ENCODE measurements around the gene ZSCAN5B.
"Not testable (repeated sequence)": the region's sequence is repeated elsewhere in the genome, so short reads cannot be mapped to it uniquely, and the experiment has no call there.

ZSCAN5B gene

DNA sequence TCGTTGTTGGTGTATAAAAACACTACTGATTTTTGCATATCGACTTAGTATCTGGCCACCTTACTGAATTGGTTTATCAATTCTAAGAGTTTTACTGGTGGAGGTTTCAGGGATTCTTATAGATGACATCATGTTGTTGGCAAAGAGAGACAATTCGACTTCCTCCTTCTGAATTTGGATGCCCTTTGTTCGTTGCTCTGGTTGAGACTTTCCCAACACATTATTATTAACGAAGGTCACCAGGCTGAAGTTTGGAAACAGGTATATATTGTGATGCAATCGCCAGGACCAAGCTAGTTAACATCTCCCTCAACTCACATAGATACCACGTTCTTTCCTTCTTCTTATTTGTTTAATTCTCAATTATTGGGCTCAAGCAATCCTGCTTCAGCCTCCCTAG is 2.1 kb upstream of the ZSCAN5B start:
- H3K27ac Mint-ChIP-seq: no peak overlapping the region
- H3K36me3 Mint-ChIP-seq (ENCODE audit: low read depth): no peaks in the 10 kb centered on the region
- H3K4me3 Mint-ChIP-seq: no peak overlapping the region
- H3K9me3 Mint-ChIP-seq: no peaks in the 10 kb centered on the region
- no peaks in the 10 kb centered on the region for H3K27me3 Mint-ChIP-seq (ENCODE audit: low read depth)
- no peak for DNase-seq (ENCODE audit: low spot score)
- H3K4me1 Mint-ChIP-seq (ENCODE audit: low read depth): no peaks in the 10 kb centered on the region

DNA sequence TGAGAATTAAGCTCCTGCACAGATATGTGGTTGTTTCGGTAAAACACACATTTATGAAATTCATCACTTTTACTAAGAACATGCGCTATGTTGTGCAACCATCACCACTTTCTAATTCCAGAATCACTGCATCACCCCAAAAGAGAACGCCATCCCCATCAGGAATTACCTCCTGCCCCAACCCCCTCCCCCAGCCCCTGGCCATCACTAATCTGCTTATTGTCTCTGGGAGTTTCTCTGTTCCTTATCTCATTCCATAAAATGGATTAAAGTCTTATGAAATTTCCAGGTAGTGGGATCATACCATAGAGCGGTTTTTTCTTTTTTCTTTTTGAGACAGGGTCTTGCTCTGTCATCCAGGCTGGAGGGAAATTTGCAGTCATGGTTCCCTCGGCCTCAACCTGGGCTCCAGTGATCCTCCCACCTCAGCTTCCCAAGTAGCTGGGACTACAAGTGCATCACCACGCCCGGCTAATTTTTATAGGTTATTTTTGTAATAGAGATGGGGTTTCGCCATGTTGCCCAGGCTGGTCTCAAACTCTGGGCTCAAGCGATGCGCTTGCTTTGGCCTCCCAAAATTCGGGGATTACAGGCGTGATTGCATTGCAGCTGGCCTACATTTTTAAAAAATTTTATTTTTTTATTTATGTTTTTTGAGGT is 3.5 kb downstream of the ZSCAN5B start:
- no peaks in the 10 kb centered on the region for H3K4me1 Mint-ChIP-seq (ENCODE audit: low read depth)
- no peak overlapping the region for H3K27ac Mint-ChIP-seq
- no peaks in the 10 kb centered on the region for H3K36me3 Mint-ChIP-seq (ENCODE audit: low read depth)
- no peak for DNase-seq (ENCODE audit: low spot score)
- H3K27me3 Mint-ChIP-seq (ENCODE audit: low read depth): no peaks in the 10 kb centered on the region
- no peak overlapping the region for H3K4me3 Mint-ChIP-seq
- H3K9me3 Mint-ChIP-seq: no peaks in the 10 kb centered on the region

DNA sequence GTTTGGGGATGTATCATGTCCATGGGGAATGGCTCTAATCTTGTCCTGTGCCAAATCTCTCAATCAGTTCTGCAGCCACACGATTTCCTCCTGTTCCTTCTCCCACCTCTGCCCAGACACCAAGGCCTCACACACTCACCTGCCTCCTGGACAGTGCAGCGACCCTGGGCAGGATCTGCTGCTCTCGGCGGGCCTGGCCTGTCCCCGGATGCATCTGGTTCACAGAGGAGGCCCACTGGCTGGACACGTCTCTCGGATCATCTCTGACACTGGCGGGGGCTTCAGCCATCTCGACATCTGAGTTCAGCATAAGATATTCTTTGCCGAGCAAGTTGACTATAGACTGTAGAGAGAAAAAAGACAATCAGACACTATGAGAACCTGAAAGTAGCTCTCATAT is 5.9 kb downstream of the ZSCAN5B start:
- Mint-ChIP-seq H3K9me3 (no peaks in the 10 kb centered on the region), H3K4me1 (ENCODE audit: low read depth) (no peaks in the 10 kb centered on the region), H3K36me3 (ENCODE audit: low read depth) (no peaks in the 10 kb centered on the region), H3K27me3 (ENCODE audit: low read depth) (no peaks in the 10 kb centered on the region), H3K4me3 (no peak overlapping the region), H3K27ac (no peak overlapping the region)
- no peak for DNase-seq (ENCODE audit: low spot score)

DNA sequence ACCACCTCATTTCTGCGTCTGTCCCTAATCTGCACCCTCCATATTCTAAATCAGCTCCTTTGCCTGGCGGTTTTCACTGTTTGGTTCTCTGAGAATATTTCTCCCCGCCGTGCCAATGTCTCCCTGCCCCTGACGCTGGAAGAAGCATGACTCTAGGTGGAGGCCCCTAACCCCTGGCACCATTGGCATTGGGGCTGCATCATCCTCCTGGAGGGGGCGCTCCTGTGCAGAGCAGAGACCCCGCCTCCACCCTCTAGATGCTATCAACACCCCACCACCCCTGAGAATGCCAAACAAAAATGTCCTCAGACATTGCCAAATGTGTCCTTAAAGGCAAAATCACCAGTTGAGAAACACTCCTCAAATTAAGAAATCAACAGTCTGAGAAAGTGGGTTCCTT is 6.5 kb downstream of the ZSCAN5B start:
- no peak for DNase-seq (ENCODE audit: low spot score)
- H3K9me3 Mint-ChIP-seq: no peaks in the 10 kb centered on the region
- H3K4me1 Mint-ChIP-seq (ENCODE audit: low read depth): no peaks in the 10 kb centered on the region
- no peaks in the 10 kb centered on the region for H3K36me3 Mint-ChIP-seq (ENCODE audit: low read depth)
- H3K4me3 Mint-ChIP-seq: no peak overlapping the region
- no peaks in the 10 kb centered on the region for H3K27me3 Mint-ChIP-seq (ENCODE audit: low read depth)
- H3K27ac Mint-ChIP-seq: no peak overlapping the region

DNA sequence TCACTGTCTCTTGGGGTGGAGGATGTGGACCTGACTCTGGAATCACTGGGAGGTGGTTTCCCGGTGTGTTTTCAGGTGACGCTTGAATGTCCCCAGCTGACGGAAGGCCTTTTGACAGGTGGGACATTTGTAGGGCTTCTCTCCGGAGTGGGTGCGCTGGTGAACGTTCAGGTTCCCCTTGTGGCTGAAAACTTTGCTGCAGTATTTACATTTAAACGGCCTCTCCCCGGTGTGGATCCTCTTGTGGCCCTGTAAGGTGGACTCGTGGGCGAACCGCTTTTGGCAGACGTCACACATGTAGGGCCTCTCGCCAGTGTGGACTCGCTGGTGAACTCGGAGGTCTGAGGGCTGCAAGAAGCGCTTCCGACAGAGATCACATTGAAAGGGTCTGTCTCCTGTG is 7.8 kb downstream of the ZSCAN5B start:
- Mint-ChIP-seq H3K4me1 (ENCODE audit: low read depth) (no peaks in the 10 kb centered on the region), H3K9me3 (no peaks in the 10 kb centered on the region), H3K4me3 (no peak overlapping the region), H3K36me3 (ENCODE audit: low read depth) (no peaks in the 10 kb centered on the region), H3K27me3 (ENCODE audit: low read depth) (no peaks in the 10 kb centered on the region), H3K27ac (no peak overlapping the region)
- DNase-seq (ENCODE audit: low spot score): no peak

DNA sequence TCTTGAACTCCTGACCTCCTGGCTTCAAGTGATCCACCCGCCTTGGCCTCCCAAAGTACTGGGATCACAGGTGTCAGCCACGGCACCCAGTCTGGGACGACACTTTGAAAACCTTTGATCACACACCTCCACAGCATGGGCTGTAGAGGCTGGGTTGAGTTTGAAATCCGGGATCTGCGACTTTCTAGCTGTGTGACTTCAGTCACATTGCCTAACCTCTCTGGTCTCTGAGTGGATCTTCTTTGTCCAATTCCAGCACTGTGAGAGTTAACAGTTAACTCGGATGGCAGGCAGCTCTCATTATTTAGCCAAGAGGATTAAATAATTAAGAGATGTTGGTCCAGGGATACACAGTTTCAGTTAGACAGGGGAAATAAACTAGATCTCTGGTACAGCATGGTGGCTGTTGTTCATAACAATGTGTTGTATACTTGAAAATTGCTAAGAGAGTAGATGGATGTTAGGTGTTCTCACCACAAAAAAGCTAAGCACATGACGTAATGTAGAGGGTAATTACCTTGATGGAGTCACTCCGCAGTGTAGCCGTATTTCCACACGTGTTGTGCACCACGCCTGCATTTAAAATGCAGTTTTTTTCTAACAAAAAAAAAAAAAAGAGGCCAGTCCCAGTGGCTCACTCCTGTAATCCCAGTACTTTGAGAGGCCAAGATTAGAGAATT is 19.9 kb downstream of the ZSCAN5B start:
- Mint-ChIP-seq H3K9me3 (no peaks in the 10 kb centered on the region), H3K4me3 (no peak overlapping the region), H3K27ac (no peak overlapping the region), H3K36me3 (ENCODE audit: low read depth) (no peaks in the 10 kb centered on the region), H3K4me1 (ENCODE audit: low read depth) (no peaks in the 10 kb centered on the region), H3K27me3 (ENCODE audit: low read depth) (no peaks in the 10 kb centered on the region)
- DNase-seq (ENCODE audit: low spot score): no peak

DNA sequence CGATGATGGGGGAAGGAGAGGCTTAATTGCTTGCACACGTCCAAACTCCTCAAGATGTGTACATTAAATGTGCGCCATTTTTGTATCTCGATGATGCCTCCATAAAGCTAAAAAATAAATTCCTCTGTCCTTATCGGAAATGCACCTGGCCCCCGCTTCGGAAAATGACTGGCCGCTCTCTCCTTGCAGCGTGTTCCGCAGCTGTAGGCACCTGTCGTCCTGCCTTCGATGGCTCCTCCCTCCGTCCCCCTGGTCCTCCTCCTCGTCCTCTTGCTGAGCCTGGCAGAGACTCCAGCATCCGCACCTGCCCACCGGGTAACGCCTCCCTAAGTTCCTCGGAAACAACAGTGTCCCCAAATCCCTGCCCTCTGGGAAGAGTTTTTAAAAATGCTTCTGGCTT is 20.7 kb downstream of the ZSCAN5B start:
- H3K27ac Mint-ChIP-seq: no peak overlapping the region
- no peak overlapping the region for H3K4me3 Mint-ChIP-seq

DNA sequence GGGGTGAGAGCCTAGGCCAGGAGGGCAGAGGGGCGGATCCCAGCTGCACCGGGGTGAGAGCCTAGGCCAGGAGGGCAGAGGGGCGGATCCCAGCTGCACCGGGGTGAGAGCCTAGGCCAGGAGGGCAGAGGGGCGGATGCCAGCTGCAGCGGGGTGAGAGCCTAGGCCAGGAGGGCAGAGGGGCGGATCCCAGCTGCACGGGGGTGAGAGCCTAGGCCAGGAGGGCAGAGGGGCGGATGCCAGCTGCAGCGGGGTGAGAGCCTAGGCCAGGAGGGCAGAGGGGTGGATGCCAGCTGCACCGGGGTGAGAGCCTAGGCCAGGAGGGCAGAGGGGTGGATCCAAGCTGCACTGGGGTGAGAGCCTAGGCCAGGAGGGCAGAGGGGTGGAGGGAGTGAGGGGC is 21.3 kb downstream of the ZSCAN5B start:
- not testable (repeated sequence) for H3K4me3 Mint-ChIP-seq; H3K36me3 Mint-ChIP-seq (ENCODE audit: low read depth); H3K27me3 Mint-ChIP-seq (ENCODE audit: low read depth); H3K9me3 Mint-ChIP-seq; DNase-seq (ENCODE audit: low spot score); H3K4me1 Mint-ChIP-seq (ENCODE audit: low read depth); H3K27ac Mint-ChIP-seq

More for the DNA sequence above, 20.7 kb downstream of the ZSCAN5B start:
- Mint-ChIP-seq H3K27me3 (ENCODE audit: low read depth) (no peaks in the 10 kb centered on the region), H3K9me3 (no peaks in the 10 kb centered on the region), H3K4me1 (ENCODE audit: low read depth) (peaks cover under 1% of the 10 kb centered on the region), H3K36me3 (ENCODE audit: low read depth) (no peaks in the 10 kb centered on the region)
- DNase-seq (ENCODE audit: low spot score): no peak

DNA sequence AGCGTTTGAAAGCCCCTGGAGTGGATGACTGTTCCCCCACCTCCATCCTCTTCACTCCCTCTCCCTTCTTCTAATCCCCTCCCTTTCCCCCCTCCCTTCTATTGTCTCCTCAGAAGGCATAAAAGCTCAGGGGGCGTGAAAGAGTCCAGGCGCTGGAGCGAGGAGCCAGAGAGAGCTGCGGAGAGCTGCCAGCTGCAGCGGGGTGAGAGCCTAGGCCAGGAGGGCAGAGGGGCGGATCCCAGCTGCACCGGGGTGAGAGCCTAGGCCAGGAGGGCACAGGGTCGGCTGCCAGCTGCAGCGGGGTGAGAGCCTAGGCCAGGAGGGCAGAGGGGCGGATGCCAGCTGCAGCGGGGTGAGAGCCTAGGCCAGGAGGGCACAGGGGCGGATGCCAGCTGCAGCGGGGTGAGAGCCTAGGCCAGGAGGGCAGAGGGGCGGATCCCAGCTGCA is 21.7 kb downstream of the ZSCAN5B start, which contains the start of gene GALP:
TSS of gene GALP (plus strand) at position 148 of the 447 bp plus-strand sequence. CDS start 1,101 bp downstream, outside the sequence.
- DNase-seq (ENCODE audit: low spot score); H3K4me1 Mint-ChIP-seq (ENCODE audit: low read depth); H3K9me3 Mint-ChIP-seq; H3K27ac Mint-ChIP-seq; H3K4me3 Mint-ChIP-seq; H3K36me3 Mint-ChIP-seq (ENCODE audit: low read depth); H3K27me3 Mint-ChIP-seq (ENCODE audit: low read depth): not testable (repeated sequence)

DNA sequence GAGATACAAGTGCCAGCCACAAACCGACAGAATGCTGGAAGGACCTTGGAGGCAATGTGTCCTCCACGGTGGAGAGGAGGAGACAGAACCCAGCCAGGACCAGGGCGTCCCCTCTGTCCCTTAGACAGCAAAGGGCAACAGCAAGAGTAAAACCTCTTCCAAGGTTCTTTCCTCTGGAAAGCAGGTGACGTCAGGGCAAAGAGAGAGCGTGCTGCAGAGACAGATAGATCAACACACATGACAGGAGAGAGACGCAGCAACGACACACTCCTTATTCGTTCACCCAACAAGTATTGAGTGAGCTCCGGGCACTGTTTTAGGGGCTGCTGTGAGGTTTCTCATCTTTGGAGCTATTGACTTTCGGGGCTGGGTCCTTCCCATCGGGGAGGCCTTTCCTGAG is 23.0 kb downstream of the ZSCAN5B start:
- Mint-ChIP-seq H3K27me3 (ENCODE audit: low read depth) (no peaks in the 10 kb centered on the region), H3K4me3 (no peak overlapping the region), H3K4me1 (ENCODE audit: low read depth) (peaks cover 2% of the 10 kb centered on the region), H3K36me3 (ENCODE audit: low read depth) (no peaks in the 10 kb centered on the region), H3K9me3 (no peaks in the 10 kb centered on the region), H3K27ac (no peak overlapping the region)
- DNase-seq (ENCODE audit: low spot score): no peak

DNA sequence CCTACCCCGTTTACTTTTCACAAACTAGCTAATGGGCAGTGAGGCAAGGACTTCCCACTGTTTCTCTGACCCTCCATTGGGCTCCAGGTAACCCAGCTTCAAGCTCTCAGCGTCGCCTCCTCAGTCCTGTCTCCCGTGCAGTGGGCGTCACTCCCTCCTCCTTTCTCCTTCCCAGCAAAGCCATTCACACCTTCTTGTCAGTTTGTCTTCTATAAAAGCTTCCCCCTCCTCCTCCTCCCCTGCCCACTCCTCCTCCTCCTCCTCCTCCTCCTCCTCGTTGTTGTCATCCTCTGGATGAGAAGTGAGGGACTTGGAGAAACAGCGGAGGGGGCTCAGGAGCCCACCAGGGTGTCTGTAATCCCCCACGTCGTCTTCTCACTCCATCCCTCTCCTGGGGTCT is 23.5 kb downstream of the ZSCAN5B start:
- Mint-ChIP-seq H3K27ac (no peak overlapping the region), H3K36me3 (ENCODE audit: low read depth) (no peaks in the 10 kb centered on the region), H3K27me3 (ENCODE audit: low read depth) (no peaks in the 10 kb centered on the region), H3K4me1 (ENCODE audit: low read depth) (peaks cover 2% of the 10 kb centered on the region), H3K4me3 (no peak overlapping the region), H3K9me3 (no peaks in the 10 kb centered on the region)
- DNase-seq (ENCODE audit: low spot score): no peak

DNA sequence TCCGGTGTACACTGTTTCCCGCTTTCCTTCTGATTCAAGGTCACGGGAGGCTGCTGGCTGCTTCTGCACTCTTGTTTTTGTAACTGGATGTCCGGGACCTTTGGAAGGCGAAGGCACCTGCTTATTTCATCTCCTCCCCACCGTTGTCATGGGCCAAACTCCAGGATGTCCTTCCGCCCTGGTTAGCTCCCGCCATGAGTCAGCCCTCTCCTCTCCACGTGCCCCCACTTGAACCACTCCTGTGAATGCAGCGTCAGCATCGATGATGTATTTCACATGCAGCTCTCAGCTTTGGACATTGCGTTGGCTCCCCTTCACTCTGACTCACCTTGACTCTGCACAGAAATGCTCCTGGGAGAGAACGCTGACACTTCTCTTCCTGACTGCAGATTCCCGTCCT is 27.3 kb downstream of the ZSCAN5B start:
- no peak overlapping the region for H3K4me3 Mint-ChIP-seq
- no peak for DNase-seq (ENCODE audit: low spot score)
- H3K4me1 Mint-ChIP-seq (ENCODE audit: low read depth): peaks cover 2% of the 10 kb centered on the region
- H3K27me3 Mint-ChIP-seq (ENCODE audit: low read depth): no peaks in the 10 kb centered on the region
- no peaks in the 10 kb centered on the region for H3K36me3 Mint-ChIP-seq (ENCODE audit: low read depth)
- H3K9me3 Mint-ChIP-seq: no peaks in the 10 kb centered on the region
- H3K27ac Mint-ChIP-seq: no peak overlapping the region

DNA sequence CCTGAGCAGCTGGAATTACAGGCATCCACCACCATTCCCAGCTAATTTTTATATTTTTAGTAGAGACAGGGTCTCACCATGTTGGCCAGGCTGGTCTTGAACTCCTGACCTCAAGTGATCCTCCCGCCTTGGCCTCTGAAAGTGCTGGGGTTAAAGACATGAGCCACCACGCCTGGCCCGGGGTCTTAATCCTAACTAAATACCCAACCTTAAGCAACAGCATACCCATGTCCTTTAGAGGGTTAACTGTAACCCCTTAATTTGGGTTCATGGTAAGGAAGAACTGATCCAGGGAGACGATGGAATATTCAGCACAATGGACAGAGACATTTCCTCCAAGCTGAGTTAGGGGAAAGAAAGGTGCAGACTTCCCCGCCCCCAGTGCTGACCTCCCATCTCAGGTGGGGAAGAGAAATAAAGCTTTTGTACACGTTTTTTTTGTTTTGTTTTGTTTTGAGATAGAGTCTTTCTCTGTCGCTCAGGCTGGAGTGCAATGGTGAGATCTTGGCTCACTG is 30.5 kb downstream of the ZSCAN5B start:
- Mint-ChIP-seq H3K36me3 (ENCODE audit: low read depth) (no peaks in the 10 kb centered on the region), H3K27ac (no peak overlapping the region), H3K4me3 (no peak overlapping the region), H3K9me3 (no peaks in the 10 kb centered on the region), H3K27me3 (ENCODE audit: low read depth) (no peaks in the 10 kb centered on the region), H3K4me1 (ENCODE audit: low read depth) (peaks cover 10% of the 10 kb centered on the region)
- no peak for DNase-seq (ENCODE audit: low spot score)

DNA sequence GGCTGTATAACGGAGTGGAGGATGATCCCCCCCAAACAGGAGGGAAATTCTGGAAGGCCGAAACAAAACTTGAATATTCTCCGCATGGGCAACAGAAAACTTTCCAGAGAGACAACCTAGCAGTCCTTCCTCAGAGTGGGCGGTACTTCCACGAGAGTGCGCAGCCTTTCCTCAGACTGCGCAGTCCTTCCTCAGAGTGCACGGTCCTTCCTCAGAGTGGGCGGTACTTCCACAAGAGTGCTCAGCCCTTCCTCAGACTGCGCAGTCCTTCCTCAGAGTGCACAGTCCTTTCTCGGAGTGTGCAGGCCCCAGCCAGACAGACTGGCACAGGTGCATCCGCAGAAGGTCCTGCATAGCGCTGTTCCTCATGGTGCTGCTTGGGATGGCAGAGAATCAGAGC is 34.5 kb downstream of the ZSCAN5B start:
- DNase-seq (ENCODE audit: low spot score): no peak
- Mint-ChIP-seq H3K27me3 (ENCODE audit: low read depth) (no peaks in the 10 kb centered on the region), H3K36me3 (ENCODE audit: low read depth) (peaks cover 10% of the 10 kb centered on the region), H3K9me3 (no peaks in the 10 kb centered on the region), H3K4me3 (no peak overlapping the region), H3K4me1 (ENCODE audit: low read depth) (peaks cover 10% of the 10 kb centered on the region), H3K27ac (no peak overlapping the region)
